HG02970 (cell line): Measurements from ENCODE around the gene SPDYE8.
A peak's percentile ranks its signal among the peaks of the same experiment; 100 is the strongest.
"Not testable (repeated sequence)": the region's sequence is repeated elsewhere in the genome, so short reads cannot be mapped to it uniquely, and the experiment has no call there.

ENCODE experiments used
- ATAC-seq: cut with Tn5 transposase; IDR thresholded peaks from one replicate; pipeline ENCODE4 v1.9.1; 2021; ENCODE audit warnings: mild to moderate bottlenecking, moderate library complexity, moderate number of reproducible peaks; ENCODE audit not compliant: unreplicated experiment, low FRiP score

Gene SPDYE8

GRCh38 chr7:73029666-73030065, at the start of gene SPDYE8:
TSS of gene SPDYE8 (minus strand) at chr7:73029766. CDS start at chr7:73027966, 1,800 bp downstream.
- not testable (repeated sequence) for ATAC-seq

GRCh38 chr7:73057811-73058210, 28.2 kb upstream of the SPDYE8 start, which contains the start of gene SPDYE11:
TSS of gene SPDYE11 (minus strand) at chr7:73057911. CDS start at chr7:73056111, 1,800 bp downstream.
- not testable (repeated sequence) for ATAC-seq

GRCh38 chr7:73006491-73006890, 23.1 kb downstream of the SPDYE8 start:
- not testable (repeated sequence) for ATAC-seq

GRCh38 chr7:73005693-73006447, 23.7 kb downstream of the SPDYE8 start:
- ATAC-seq, result peak; percentile 81

GRCh38 chr7:73005356-73005692, 24.2 kb downstream of the SPDYE8 start:
- ATAC-seq, result peak; percentile 87

- ATAC-seq, result not testable (repeated sequence)
Observed at GRCh38 chr7:72997887-72998468, 31.6 kb downstream of the SPDYE8 start.

- not testable (repeated sequence) for ATAC-seq
Observed at GRCh38 chr7:72997447-72997846, 32.1 kb downstream of the SPDYE8 start.

- not testable (repeated sequence) for ATAC-seq
Observed at GRCh38 chr7:72995484-72995883, 34.1 kb downstream of the SPDYE8 start.

- ATAC-seq, result not testable (repeated sequence)
Observed at GRCh38 chr7:72990146-72990913, 39.2 kb downstream of the SPDYE8 start.

GRCh38 chr7:72982084-72982483, 47.5 kb downstream of the SPDYE8 start:
- ATAC-seq, result not testable (repeated sequence)

GRCh38 chr7:72980382-72980781, 49.2 kb downstream of the SPDYE8 start:
- not testable (repeated sequence) for ATAC-seq

GRCh38 chr7:72976434-72976833, 53.1 kb downstream of the SPDYE8 start:
- ATAC-seq, result not testable (repeated sequence)

GRCh38 chr7:72975656-72976286, 53.8 kb downstream of the SPDYE8 start:
- not testable (repeated sequence) for ATAC-seq

GRCh38 chr7:72974781-72975180, 54.8 kb downstream of the SPDYE8 start:
- ATAC-seq, result not testable (repeated sequence)

- ATAC-seq, result not testable (repeated sequence)
Observed at GRCh38 chr7:72971505-72971904, 58.1 kb downstream of the SPDYE8 start.
